ENCODE data around the gene FNBP1. TPM values are rescaled to one million over a fixed set of nuclear protein-coding genes. Genes with fewer than 3 reads are reported as not detected.

The FNBP1 gene
- polyA plus RNA-seq, 3 donors: 37.6 to 60.7 (median 51.4) TPM

GRCh38 chr9:129916707-129917106, 126.3 kb downstream of the FNBP1 start:
- Histone ChIP-seq H3K27me3 (ENCODE audit: control insufficient read depth in 2 of 2, insufficient read depth in 2 of 2, low read length in 2 of 2) (no peaks in the 10 kb centered on the region), H3K27ac (ENCODE audit: low read depth in 1 of 2, low read length in 2 of 2) (no peak overlapping the region), H3K79me2 (ENCODE audit: insufficient read depth, low read length) (peaks cover 64% of the 10 kb centered on the region), H2AFZ (ENCODE audit: insufficient read depth, low read depth, low read length, poor library complexity, severe bottlenecking) (no peak overlapping the region), H3K4me2 (replicated peaks; ENCODE audit: extremely low read depth, low read length, poor library complexity, severe bottlenecking) (no peak overlapping the region), H3K4me1 (ENCODE audit: control insufficient read depth in 1 of 2, insufficient read depth in 2 of 2, low read length in 2 of 2) (peaks cover 19 to 24% of the 10 kb centered on the region in 2 donors), H3K9ac (ENCODE audit: insufficient read depth, low read length, poor library complexity, severe bottlenecking) (no peak overlapping the region), H3K4me3 (replicated peaks in 1 of 3; ENCODE audit: low read depth in 2 of 3, low read length in 3 of 3) (no peak overlapping the region), H3K36me3 (replicated peaks in 1 of 2; ENCODE audit: control insufficient read depth in 1 of 2, insufficient read depth in 2 of 2, low read length in 2 of 2) (peaks cover 26 to 70% of the 10 kb centered on the region in 2 donors), H3K9me3 (replicated peaks in 1 of 2; ENCODE audit: control insufficient read depth in 1 of 2, insufficient read depth in 1 of 2, low read length in 2 of 2) (no peaks in the 10 kb centered on the region), H4K20me1 (ENCODE audit: insufficient read depth, low read length) (no peaks in the 10 kb centered on the region)
- Mint-ChIP-seq H3K27me3 (ENCODE audit: low read depth in 3 of 3) (peaks cover 0 to 2% (median 1%) of the 10 kb centered on the region in 3 donors), H3K27ac (peak overlapping the region in 1 of 7 donors; percentile 13), H3K36me3 (peaks cover 41 to 73% of the 10 kb centered on the region in 2 donors), H3K4me3 (no peak overlapping the region), H3K4me1 (peaks cover 24% of the 10 kb centered on the region), H3K9me3 (no peaks in the 10 kb centered on the region)
- TF ChIP-seq, protein P1, sequence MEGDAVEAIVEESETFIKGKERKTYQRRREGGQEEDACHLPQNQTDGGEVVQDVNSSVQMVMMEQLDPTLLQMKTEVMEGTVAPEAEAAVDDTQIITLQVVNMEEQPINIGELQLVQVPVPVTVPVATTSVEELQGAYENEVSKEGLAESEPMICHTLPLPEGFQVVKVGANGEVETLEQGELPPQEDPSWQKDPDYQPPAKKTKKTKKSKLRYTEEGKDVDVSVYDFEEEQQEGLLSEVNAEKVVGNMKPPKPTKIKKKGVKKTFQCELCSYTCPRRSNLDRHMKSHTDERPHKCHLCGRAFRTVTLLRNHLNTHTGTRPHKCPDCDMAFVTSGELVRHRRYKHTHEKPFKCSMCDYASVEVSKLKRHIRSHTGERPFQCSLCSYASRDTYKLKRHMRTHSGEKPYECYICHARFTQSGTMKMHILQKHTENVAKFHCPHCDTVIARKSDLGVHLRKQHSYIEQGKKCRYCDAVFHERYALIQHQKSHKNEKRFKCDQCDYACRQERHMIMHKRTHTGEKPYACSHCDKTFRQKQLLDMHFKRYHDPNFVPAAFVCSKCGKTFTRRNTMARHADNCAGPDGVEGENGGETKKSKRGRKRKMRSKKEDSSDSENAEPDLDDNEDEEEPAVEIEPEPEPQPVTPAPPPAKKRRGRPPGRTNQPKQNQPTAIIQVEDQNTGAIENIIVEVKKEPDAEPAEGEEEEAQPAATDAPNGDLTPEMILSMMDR (IDR thresholded peaks at IDR 0.05): no peak
- intact Hi-C loops (cut with micrococcal nuclease): no loop called here
- DNase-seq: no peak
- WGBS (ENCODE audit: insufficient coverage): 96% methylated on average over 7 of the region's 7 CpGs

DNA sequence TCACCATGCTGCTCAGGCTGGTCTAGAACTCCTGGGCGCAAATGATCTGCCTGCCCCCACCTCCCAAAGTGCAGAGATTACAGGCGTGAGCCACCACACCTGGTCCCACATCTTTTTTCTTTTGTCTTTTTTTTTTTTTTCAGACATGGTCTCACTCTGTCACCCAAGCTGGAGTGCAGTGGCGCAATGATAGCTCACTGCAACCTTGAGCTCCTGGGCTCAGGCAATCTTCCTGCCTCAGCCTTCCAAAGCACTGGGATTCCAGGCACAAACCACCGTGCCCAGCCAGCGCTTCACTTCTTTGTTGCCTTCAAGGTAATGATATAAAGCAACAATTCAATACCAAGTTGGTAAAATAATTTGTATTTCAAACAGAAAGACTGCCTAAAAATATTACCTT, 128.9 kb downstream of the FNBP1 start:
- H2AFZ ChIP-seq (ENCODE audit: insufficient read depth, low read depth, low read length, poor library complexity, severe bottlenecking): no peak overlapping the region
- H3K9me3 Mint-ChIP-seq: peaks cover 0 to 2% (median 0%) of the 10 kb centered on the region in 7 donors
- intact Hi-C loops (cut with micrococcal nuclease): no loop called here
- peak overlapping the region in 1 of 7 donors; percentile 55 for H3K27ac Mint-ChIP-seq
- WGBS (ENCODE audit: insufficient coverage): 100% methylated on average over 3 of the region's 5 CpGs
- H3K79me2 ChIP-seq (ENCODE audit: insufficient read depth, low read length): peaks cover 54% of the 10 kb centered on the region
- no peaks in the 10 kb centered on the region for H3K27me3 ChIP-seq (ENCODE audit: control insufficient read depth in 2 of 2, insufficient read depth in 2 of 2, low read length in 2 of 2)
- peaks cover 12 to 17% of the 10 kb centered on the region in 2 donors for H3K4me1 ChIP-seq (ENCODE audit: control insufficient read depth in 1 of 2, insufficient read depth in 2 of 2, low read length in 2 of 2)
- H3K4me3 ChIP-seq (replicated peaks in 1 of 3; ENCODE audit: low read depth in 2 of 3, low read length in 3 of 3): no peak overlapping the region
- no peak for DNase-seq
- no peak overlapping the region for H3K4me3 Mint-ChIP-seq
- H3K9ac ChIP-seq (ENCODE audit: insufficient read depth, low read length, poor library complexity, severe bottlenecking): no peak overlapping the region
- H3K9me3 ChIP-seq (replicated peaks in 1 of 2; ENCODE audit: control insufficient read depth in 1 of 2, insufficient read depth in 1 of 2, low read length in 2 of 2): no peaks in the 10 kb centered on the region
- peaks cover 33 to 82% of the 10 kb centered on the region in 2 donors for H3K36me3 ChIP-seq (replicated peaks in 1 of 2; ENCODE audit: control insufficient read depth in 1 of 2, insufficient read depth in 2 of 2, low read length in 2 of 2)
- TF ChIP-seq, protein P1 (IDR thresholded peaks at IDR 0.05): no peak
- peaks cover 18% of the 10 kb centered on the region for H3K4me1 Mint-ChIP-seq
- H4K20me1 ChIP-seq (ENCODE audit: insufficient read depth, low read length): no peaks in the 10 kb centered on the region
- peaks cover 55 to 83% of the 10 kb centered on the region in 2 donors for H3K36me3 Mint-ChIP-seq
- H3K27ac ChIP-seq (ENCODE audit: low read depth in 1 of 2, low read length in 2 of 2): peak overlapping the region in 1 of 2 donors; percentile 26
- H3K27me3 Mint-ChIP-seq (ENCODE audit: low read depth in 3 of 3): peaks cover 0 to 2% (median 1%) of the 10 kb centered on the region in 3 donors
- H3K4me2 ChIP-seq (replicated peaks; ENCODE audit: extremely low read depth, low read length, poor library complexity, severe bottlenecking): no peak overlapping the region
